ENCODE data around the gene PTPRU.
"Not testable (repeated sequence)": the region's sequence is repeated elsewhere in the genome, so short reads cannot be mapped to it uniquely, and the experiment has no call there.

The PTPRU gene

GRCh38 chr1:29222686-29223085, 13.6 kb upstream of the PTPRU start:
- no peak for DNase-seq

GRCh38 chr1:29223521-29223920, 12.8 kb upstream of the PTPRU start:
- DNase-seq: no peak

- no peak for DNase-seq
Observed at GRCh38 chr1:29224356-29224837, 11.9 kb upstream of the PTPRU start.

- no peak for DNase-seq
Observed at GRCh38 chr1:29225361-29225760, 11.0 kb upstream of the PTPRU start.

GRCh38 chr1:29227511-29227910, 8.8 kb upstream of the PTPRU start:
- DNase-seq: no peak

- DNase-seq: no peak
Observed at GRCh38 chr1:29230204-29230552, 6.1 kb upstream of the PTPRU start.

GRCh38 chr1:29230553-29231378, 5.6 kb upstream of the PTPRU start, which contains the start of gene MECR:
TSS of gene MECR (minus strand) at chr1:29230934. CDS start at chr1:29230906, 28 bp downstream.
- DNase-seq: peak; percentile 83 to 89 (median 86)

GRCh38 chr1:29232387-29232786, 3.9 kb upstream of the PTPRU start:
- no peak for DNase-seq

- DNase-seq: no peak
Observed at GRCh38 chr1:29233693-29234092, 2.6 kb upstream of the PTPRU start.

GRCh38 chr1:29234471-29234870, 1.9 kb upstream of the PTPRU start:
- DNase-seq: no peak

GRCh38 chr1:29234881-29235280, 1.4 kb upstream of the PTPRU start:
- DNase-seq: not testable (repeated sequence)

- DNase-seq: no peak
Observed at GRCh38 chr1:29236712-29237128, 398 bp downstream of the PTPRU start.

- no peak for DNase-seq
Observed at GRCh38 chr1:29237129-29237821, 953 bp downstream of the PTPRU start.

- DNase-seq: no peak
Observed at GRCh38 chr1:29237852-29238619, 1.7 kb downstream of the PTPRU start.

- DNase-seq: no peak
Observed at GRCh38 chr1:29238620-29239002, 2.3 kb downstream of the PTPRU start.

- DNase-seq: no peak
Observed at GRCh38 chr1:29239142-29239541, 2.8 kb downstream of the PTPRU start.

- no peak for DNase-seq
Observed at GRCh38 chr1:29240400-29240837, 4.1 kb downstream of the PTPRU start.

- no peak for DNase-seq
Observed at GRCh38 chr1:29240986-29241385, 4.7 kb downstream of the PTPRU start.

- no peak for DNase-seq
Observed at GRCh38 chr1:29243023-29243870, 6.9 kb downstream of the PTPRU start.

GRCh38 chr1:29243871-29244200, 7.5 kb downstream of the PTPRU start:
- DNase-seq: no peak

- no peak for DNase-seq
Observed at GRCh38 chr1:29245261-29245660, 8.9 kb downstream of the PTPRU start.

- no peak for DNase-seq
Observed at GRCh38 chr1:29245876-29246275, 9.6 kb downstream of the PTPRU start.

GRCh38 chr1:29247044-29247443, 10.7 kb downstream of the PTPRU start:
- no peak for DNase-seq
